Kidney (tissue), 14 donors: Measurements from ENCODE around the gene ACVR1. TPM values are rescaled to one million over a fixed set of nuclear protein-coding genes. Genes with fewer than 3 reads are reported as not detected.
"Not testable (repeated sequence)": the region's sequence is repeated elsewhere in the genome, so short reads cannot be mapped to it uniquely, and the experiment has no call there.

Experiments
- DNase-seq, 5 donors: peaks; one replicate each; pipeline ENCODE4 v3.0.0-alpha.2; 2013 to 2020
- FAIRE-seq: peaks from 2 replicates; lab custom pipeline; 2012; peaks lifted over from hg19 to GRCh38; lab: Jason Lieb, UNC
- H3K27ac ChIP-seq, 2 donors: one replicate each; pipeline ENCODE4 v1.7.0; 2013; ENCODE audit warnings: low read depth in 2 of 2, low read length in 2 of 2, inconsistent platforms in 1 of 2
- H3K27me3 ChIP-seq: one replicate; pipeline ENCODE4 v1.7.1; 2013; ENCODE audit warnings: low read length, inconsistent platforms; ENCODE audit not compliant: control insufficient read depth, insufficient read depth
- H3K36me3 ChIP-seq, 3 donors: one replicate each; pipeline versions ENCODE4 v1.7.0 to v1.7.1; 2013; ENCODE audit warnings: low read length in 3 of 3, control low read depth in 1 of 3, inconsistent platforms in 1 of 3; ENCODE audit not compliant: insufficient read depth in 3 of 3, control insufficient read depth in 2 of 3
- H3K4me1 ChIP-seq, 3 donors: one replicate each; pipeline versions ENCODE4 v1.7.0 to v1.7.1; 2013; ENCODE audit warnings: low read length in 3 of 3, inconsistent platforms in 1 of 3, low read depth in 1 of 3; ENCODE audit not compliant: control insufficient read depth in 2 of 3, insufficient read depth in 2 of 3
- H3K4me3 ChIP-seq, 3 donors: one replicate each; pipeline versions ENCODE4 v1.7.0 to v1.8.1; 2013; ENCODE audit warnings: low read length in 3 of 3, control low read depth in 1 of 3, inconsistent platforms in 1 of 3
- H3K9ac ChIP-seq, 3 donors: one replicate each; pipeline versions ENCODE4 v1.7.0 to v1.7.1; 2013; ENCODE audit warnings: low read length in 3 of 3, control low read depth in 1 of 3, inconsistent platforms in 1 of 3
- H3K9me3 ChIP-seq, 3 donors: one replicate each; pipeline versions ENCODE4 v1.7.0 to v1.7.1; 2013; ENCODE audit warnings: low read length in 3 of 3, control low read depth in 1 of 3, inconsistent platforms in 1 of 3; ENCODE audit not compliant: control insufficient read depth in 2 of 3, insufficient read depth in 1 of 3
- intact Hi-C: fragments of 100-400 bp; cut with DNase I; formaldehyde crosslinking; loops from one replicate; pipeline ENCODE4 v1.11.1; 2022
- polyA plus RNA-seq: library from polyadenylated mRNA; stranded (reverse); fragments of 350-450 nt; fragmentation: Illumina TruSeq; extraction: RNeasy Lipid Tissue Mini Kit (QIAGEN cat#74804); gene quantifications from one replicate; pipeline ENCODE4 v1.2.3, GENCODE V29; 2014; ENCODE audit warnings: low read depth, low replicate concordance; ENCODE audit not compliant: insufficient read depth
- total RNA-seq: library from RNA; stranded (reverse); fragmentation: NEBNext Ultra II Directional; extraction: Animal tissue kit (Norgen Biotek cat#: 25700); gene quantifications from one replicate; pipeline ENCODE4 v1.2.1, GENCODE V29; 2021
- TF ChIP-seq, protein P1 (sequence below): IDR thresholded peaks from 3 replicates; pipeline ENCODE4 v1.5.1; 2012; ENCODE audit warnings: mild to moderate bottlenecking, moderate library complexity, borderline replicate concordance; ENCODE audit not compliant: insufficient read depth; ENCODE audit errors: extremely low read depth
- donor health status: control.
- donor health status: control.
- donor health status: control.
- donor health status: control.
- donor health status: control.
- donor health status: DM: yes; HTN: yes; CAD: no.
- donor health status: Normal renal cell carcinoma (clear cell type).

The ACVR1 gene
- total and polyA plus RNA-seq, 2 donors from 2014 or later: 16.3 to 38.3 TPM

DNA sequence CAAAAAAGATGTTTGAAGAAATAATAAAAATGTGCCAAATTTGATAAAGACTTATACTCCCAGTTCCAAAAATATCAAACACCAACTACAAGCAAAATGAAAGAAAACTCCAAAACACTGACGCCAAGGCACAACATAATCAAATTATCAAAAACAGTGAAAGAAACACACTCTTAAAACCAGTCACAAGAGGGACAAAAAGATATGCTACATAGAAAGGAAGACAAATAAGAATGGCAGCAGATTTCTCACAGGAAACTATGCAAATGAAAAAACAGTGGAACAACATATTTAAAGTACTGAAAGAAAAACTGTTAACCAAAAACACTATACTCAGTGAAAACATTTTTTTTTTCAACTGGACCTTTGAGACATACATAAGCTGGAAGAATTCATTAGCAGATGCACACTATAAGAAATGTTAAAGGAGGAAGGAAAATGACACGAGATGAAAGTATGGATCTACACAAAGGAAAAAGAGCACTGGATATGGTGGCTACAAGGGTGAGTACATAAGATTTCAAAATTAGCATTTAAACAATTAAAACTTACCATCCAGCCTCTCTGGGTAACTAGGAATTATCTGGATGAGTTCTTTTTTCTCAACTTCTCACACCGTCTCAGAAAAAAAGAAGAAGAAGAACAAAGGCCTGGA is 153.4 kb downstream of the ACVR1 start:
- intact Hi-C loops: no loop called here
- peak in 2 of 5 donors; percentile 10 to 19 for DNase-seq
- Histone ChIP-seq H3K9ac (no peak overlapping the region), H3K4me3 (no peak overlapping the region), H3K36me3 (no peaks in the 10 kb centered on the region), H3K9me3 (peaks cover 0 to 17% (median 7%) of the 10 kb centered on the region in 3 donors), H3K4me1 (no peaks in the 10 kb centered on the region), H3K27me3 (no peaks in the 10 kb centered on the region), H3K27ac (no peak overlapping the region)
- FAIRE-seq: no peak
- TF ChIP-seq, protein P1, sequence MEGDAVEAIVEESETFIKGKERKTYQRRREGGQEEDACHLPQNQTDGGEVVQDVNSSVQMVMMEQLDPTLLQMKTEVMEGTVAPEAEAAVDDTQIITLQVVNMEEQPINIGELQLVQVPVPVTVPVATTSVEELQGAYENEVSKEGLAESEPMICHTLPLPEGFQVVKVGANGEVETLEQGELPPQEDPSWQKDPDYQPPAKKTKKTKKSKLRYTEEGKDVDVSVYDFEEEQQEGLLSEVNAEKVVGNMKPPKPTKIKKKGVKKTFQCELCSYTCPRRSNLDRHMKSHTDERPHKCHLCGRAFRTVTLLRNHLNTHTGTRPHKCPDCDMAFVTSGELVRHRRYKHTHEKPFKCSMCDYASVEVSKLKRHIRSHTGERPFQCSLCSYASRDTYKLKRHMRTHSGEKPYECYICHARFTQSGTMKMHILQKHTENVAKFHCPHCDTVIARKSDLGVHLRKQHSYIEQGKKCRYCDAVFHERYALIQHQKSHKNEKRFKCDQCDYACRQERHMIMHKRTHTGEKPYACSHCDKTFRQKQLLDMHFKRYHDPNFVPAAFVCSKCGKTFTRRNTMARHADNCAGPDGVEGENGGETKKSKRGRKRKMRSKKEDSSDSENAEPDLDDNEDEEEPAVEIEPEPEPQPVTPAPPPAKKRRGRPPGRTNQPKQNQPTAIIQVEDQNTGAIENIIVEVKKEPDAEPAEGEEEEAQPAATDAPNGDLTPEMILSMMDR: no peak

DNA sequence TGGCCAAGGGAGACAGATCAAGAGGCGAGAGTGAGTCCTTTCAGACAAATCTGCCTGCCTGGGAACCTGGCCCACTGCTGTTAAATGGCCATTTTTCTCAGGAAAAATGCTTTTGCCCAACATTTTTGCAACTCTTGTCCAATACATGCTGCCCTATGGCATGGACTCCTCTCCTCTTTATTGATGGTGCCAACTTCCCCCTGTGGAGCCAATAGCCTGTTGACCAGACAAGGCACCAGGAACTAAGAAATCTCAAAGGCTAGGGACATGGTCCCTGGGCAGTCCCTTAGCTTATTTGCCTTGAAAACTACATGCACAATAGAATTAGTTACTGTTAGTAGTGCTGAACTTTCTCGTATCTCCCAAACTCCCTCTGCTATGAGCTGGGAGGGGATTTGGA is 155.6 kb downstream of the ACVR1 start:
- Histone ChIP-seq H3K4me3 (no peak overlapping the region), H3K9me3 (peaks cover 0 to 17% (median 7%) of the 10 kb centered on the region in 3 donors), H3K36me3 (no peaks in the 10 kb centered on the region), H3K9ac (no peak overlapping the region), H3K27ac (no peak overlapping the region), H3K27me3 (no peaks in the 10 kb centered on the region), H3K4me1 (no peaks in the 10 kb centered on the region)
- DNase-seq (no peak), FAIRE-seq (no peak)
- intact Hi-C loops: no loop called here
- TF ChIP-seq, protein P1: no peak

DNA sequence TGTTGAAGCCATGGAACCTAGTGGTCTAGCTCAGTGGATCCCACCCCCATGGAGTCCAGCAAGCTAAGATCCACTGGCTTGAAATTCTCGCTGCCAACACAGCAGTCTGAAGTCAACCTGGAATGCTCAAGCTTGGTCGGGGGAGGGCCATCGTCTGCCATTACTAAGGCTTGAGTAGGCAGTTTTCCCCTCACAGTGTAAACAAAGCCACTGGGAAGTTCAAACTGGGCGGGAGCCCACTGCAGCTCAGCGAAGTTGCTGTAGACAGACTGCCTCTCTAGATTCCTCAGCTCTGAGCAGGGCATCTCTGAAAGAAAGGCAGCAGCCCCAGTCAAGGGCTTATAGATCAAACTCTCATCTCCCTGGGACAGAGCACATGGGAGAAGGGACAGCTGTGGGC is 171.5 kb downstream of the ACVR1 start:
- H3K9me3 ChIP-seq, DNase-seq, H3K36me3 ChIP-seq, H3K9ac ChIP-seq, H3K4me3 ChIP-seq, H3K27me3 ChIP-seq, H3K4me1 ChIP-seq, intact Hi-C loops, H3K27ac ChIP-seq, FAIRE-seq: not testable (repeated sequence)

DNA sequence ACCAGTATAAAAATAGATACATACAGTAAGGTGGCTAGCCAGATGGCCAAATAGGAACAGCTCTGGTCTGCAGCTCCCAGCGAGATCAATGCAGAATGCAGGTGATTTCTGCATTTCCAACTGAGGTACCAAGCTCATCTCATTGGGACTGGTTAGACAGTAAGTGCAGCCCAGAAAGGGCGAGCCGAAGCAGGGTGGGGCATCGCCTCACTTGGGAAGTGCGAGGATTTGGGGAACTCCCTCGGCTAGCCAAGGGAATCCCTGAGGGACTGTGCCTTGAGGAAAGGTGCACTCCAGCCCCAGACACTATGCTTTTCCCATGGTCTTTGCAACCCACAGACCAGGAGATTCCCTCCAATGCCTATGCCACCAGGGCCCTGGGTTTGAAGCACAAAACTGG is 172.0 kb downstream of the ACVR1 start:
- H3K9me3 ChIP-seq, H3K4me3 ChIP-seq, DNase-seq, intact Hi-C loops, H3K36me3 ChIP-seq, H3K9ac ChIP-seq, H3K4me1 ChIP-seq, H3K27me3 ChIP-seq, FAIRE-seq, H3K27ac ChIP-seq: not testable (repeated sequence)
